DLD1 (cell line): Measurements from ENCODE around the gene USP8.

Experiments
- in situ Hi-C: cut with HindIII; loops from 2 replicates; pipeline ENCODE4 v1.10.0; 2017; ENCODE audit warnings: low sequenced_read_pairs

USP8 gene

GRCh38 chr15:50531766-50532165, 107.6 kb downstream of the USP8 start:
- in situ Hi-C loops, result no loop called here

- in situ Hi-C loops, result no loop called here
Measured at GRCh38 chr15:50542887-50543210, 118.6 kb downstream of the USP8 start.

- in situ Hi-C loops, result no loop called here
Measured at GRCh38 chr15:50543556-50543955, 119.4 kb downstream of the USP8 start.

- in situ Hi-C loops, result no loop called here
Measured at GRCh38 chr15:50544368-50544767, 120.2 kb downstream of the USP8 start.

- in situ Hi-C loops, result no loop called here
Measured at GRCh38 chr15:50546566-50546965, 122.4 kb downstream of the USP8 start, which contains the start of gene USP50. Gene USP50 (minus strand): TSS chr15:50546666. CDS start chr15:50546525, 141 bp downstream.

GRCh38 chr15:50549326-50549725, 125.1 kb downstream of the USP8 start:
- in situ Hi-C loops, result no loop called here

- in situ Hi-C loops, result no loop called here
Measured at GRCh38 chr15:50552238-50552637, 128.0 kb downstream of the USP8 start.

GRCh38 chr15:50556642-50557371, 132.6 kb downstream of the USP8 start:
- in situ Hi-C loops, result no loop called here

GRCh38 chr15:50558012-50558411, 133.8 kb downstream of the USP8 start:
- in situ Hi-C loops, result no loop called here

- in situ Hi-C loops, result no loop called here
Measured at GRCh38 chr15:50562735-50563640, 138.8 kb downstream of the USP8 start.

GRCh38 chr15:50563756-50564155, 139.6 kb downstream of the USP8 start:
- in situ Hi-C loops, result no loop called here
